SK-N-SH (cell line): ENCODE measurements around the gene MAMLD1. TPM values are rescaled to one million over a fixed set of nuclear protein-coding genes. Genes with fewer than 3 reads are reported as not detected.

Experiments used
- CTCF ChIA-PET: fragments of 300-600, 350-600 bp; formaldehyde crosslinking; extraction: SDS; loops from one replicate; lab custom pipeline; 2021; lab: Yijun Ruan, JAX
- POLR2A ChIA-PET: fragments of 350-600 bp; sonication (Branson Sonifier 250); formaldehyde crosslinking; extraction: SDS; loops from one replicate; lab custom pipeline; 2020; ENCODE audit warnings: antibody characterized with exemption, inconsistent platforms; lab: Yijun Ruan, JAX
- DNase-seq: peaks from one replicate; pipeline ENCODE4 v3.0.0; 2012
- H2AFZ ChIP-seq: fragments of 200-600 bp; sonication (generic); 2 replicates; pipeline ENCODE4 v1.8.1; 2016; ENCODE audit warnings: antibody characterized with exemption, mild to moderate bottlenecking, low read depth
- H3F3A ChIP-seq: fragments of 200-600 bp; sonication (generic); replicated peaks from 2 replicates; pipeline ENCODE3; 2016; ENCODE audit warnings: antibody characterized with exemption, mild to moderate bottlenecking; ENCODE audit not compliant: insufficient read depth
- H3K27ac ChIP-seq, 2 experiments: fragments of 200-500 bp in 1 of 2; fragments of 200-600 bp in 1 of 2; sonication (Bioruptor generic) in 1 of 2; sonication (generic), shearing (Covaris generic) in 1 of 2; 2 replicates each; pipeline versions ENCODE4 v1.5.1 to v1.6.1; 2014 to 2016; ENCODE audit warnings: low read depth in 2 of 2, inconsistent platforms in 1 of 2, low read length in 1 of 2, mild to moderate bottlenecking in 1 of 2, mixed read lengths in 1 of 2
- H3K27me3 ChIP-seq: fragments of 200-600 bp; sonication (generic), shearing (Covaris generic); 2 replicates; pipeline ENCODE4 v1.6.1; 2016; ENCODE audit warnings: mixed run types; ENCODE audit not compliant: insufficient read depth
- H3K36me3 ChIP-seq, 2 experiments: fragments of 200-500 bp in 1 of 2; fragments of 200-600 bp in 1 of 2; sonication (Bioruptor generic) in 1 of 2; sonication (generic) in 1 of 2; replicated peaks in 1 of 2; 2 replicates each; pipeline versions ENCODE3 to v1.5.1; 2014 to 2016; ENCODE audit warnings: low read length in 1 of 2, mild to moderate bottlenecking in 1 of 2; ENCODE audit not compliant: insufficient read depth in 2 of 2, control insufficient read depth in 1 of 2
- H3K4me1 ChIP-seq, 2 experiments: fragments of 200-500 bp in 1 of 2; fragments of 200-600 bp in 1 of 2; sonication (Bioruptor generic) in 1 of 2; sonication (generic), shearing (Covaris generic) in 1 of 2; 2 replicates each; pipeline versions ENCODE4 v1.5.1 to v1.6.1; 2014 to 2016; ENCODE audit warnings: low read depth in 1 of 2, low read length in 1 of 2, mixed run types in 1 of 2; ENCODE audit not compliant: insufficient read depth in 2 of 2, control insufficient read depth in 1 of 2
- H3K4me2 ChIP-seq: fragments of 200-600 bp; sonication (generic), shearing (Covaris generic); 2 replicates; pipeline ENCODE4 v1.6.1; 2017; ENCODE audit warnings: mixed run types
- H3K4me3 ChIP-seq, 2 experiments: fragments of 200-500 bp in 1 of 2; fragments of 200-600 bp in 1 of 2; sonication (Bioruptor generic) in 1 of 2; sonication (generic), shearing (Covaris generic) in 1 of 2; 2 replicates each; pipeline versions ENCODE4 v1.5.1 to v1.8.1; 2014 to 2016; ENCODE audit warnings: low read depth in 2 of 2, inconsistent platforms in 1 of 2, low read length in 1 of 2, mild to moderate bottlenecking in 1 of 2, mixed read lengths in 1 of 2, moderate library complexity in 1 of 2
- H3K79me2 ChIP-seq: fragments of 200-600 bp; sonication (generic); 2 replicates; pipeline ENCODE4 v1.8.1; 2017; ENCODE audit warnings: mild to moderate bottlenecking; ENCODE audit not compliant: insufficient read depth
- H3K9ac ChIP-seq: fragments of 200-600 bp; sonication (generic); 2 replicates; pipeline ENCODE4 v1.6.1; 2017; ENCODE audit warnings: mixed run types
- H3K9me2 ChIP-seq: fragments of 200-600 bp; sonication (generic); 2 replicates; pipeline ENCODE4 v1.6.1; 2017; ENCODE audit warnings: mixed run types
- H3K9me3 ChIP-seq: fragments of 200-600 bp; sonication (generic); 2 replicates; pipeline ENCODE4 v1.6.1; 2017; ENCODE audit warnings: mixed run types, mild to moderate bottlenecking, moderate library complexity
- H4K20me1 ChIP-seq: fragments of 200-600 bp; sonication (generic); 2 replicates; pipeline ENCODE4 v1.6.1; 2017; ENCODE audit warnings: mild to moderate bottlenecking, mixed run types; ENCODE audit not compliant: insufficient read depth
- ELF1 ChIP-seq: IDR thresholded peaks from 2 replicates; pipeline ENCODE4 v1.4.0; 2012
- EP300 ChIP-seq, 2 experiments: IDR thresholded peaks; 2 replicates each; pipeline versions ENCODE4 v1.4.0 to v1.6.1; 2012; ENCODE audit warnings: borderline replicate concordance in 1 of 2, low read depth in 1 of 2, low read length in 1 of 2
- FOSL2 ChIP-seq: IDR thresholded peaks from 2 replicates; pipeline ENCODE4 v1.4.0; 2012; ENCODE audit warnings: low read depth, mild to moderate bottlenecking, moderate library complexity, borderline replicate concordance
- FOXJ3 ChIP-seq: sonication (generic); formaldehyde crosslinking; IDR thresholded peaks from 2 replicates; pipeline ENCODE4 v1.5.1; 2020; ENCODE audit warnings: mild to moderate bottlenecking, missing genetic modification reagents
- JUND ChIP-seq: IDR thresholded peaks from 2 replicates; pipeline ENCODE4 v1.4.0; 2012
- MEF2A ChIP-seq: IDR thresholded peaks from 2 replicates; pipeline ENCODE4 v1.4.0; 2012; ENCODE audit warnings: low read depth, borderline replicate concordance
- POLR2AphosphoS5 ChIP-seq: IDR thresholded peaks from 2 replicates; pipeline ENCODE4 v1.6.1; 2012; ENCODE audit warnings: low read depth, low read length
- RXRA ChIP-seq: IDR thresholded peaks from 2 replicates; pipeline ENCODE4 v1.4.0; 2012; ENCODE audit warnings: low read depth, mild to moderate bottlenecking, borderline replicate concordance
- SIN3A ChIP-seq: IDR thresholded peaks from 2 replicates; pipeline ENCODE4 v1.6.1; 2012; ENCODE audit warnings: low read depth, mild to moderate bottlenecking, low read length, moderate library complexity, borderline replicate concordance
- SMC3 ChIP-seq: IDR thresholded peaks from 2 replicates; pipeline ENCODE4 v1.6.1; 2012; ENCODE audit warnings: low read depth, low read length, improper control_type of control experiment
- TAF1 ChIP-seq: IDR thresholded peaks from 2 replicates; pipeline ENCODE4 v1.6.1; 2012; ENCODE audit warnings: low read depth, mild to moderate bottlenecking, low read length, moderate library complexity, borderline replicate concordance
- YY1 ChIP-seq: IDR thresholded peaks from 2 replicates; pipeline ENCODE4 v1.4.0; 2012; ENCODE audit warnings: low read depth, mild to moderate bottlenecking
- WGBS: methylation state at CpG from one replicate; pipeline ENCODE4 v1.1.6; 2017; ENCODE audit warnings: low lambda C conversion rate; 5-methylcytosine and 5-hydroxymethylcytosine counted together
- polyA plus RNA-seq, 3 experiments: library from polyadenylated mRNA; depleted of rRNA; stranded (reverse); fragments of >200 nt; gene quantifications; 2 replicates each; pipeline ENCODE4 v1.2.3, GENCODE V29; 2012
- TF ChIP-seq, protein P1 (sequence below): IDR thresholded peaks from 2 replicates; pipeline ENCODE4 v1.6.1; 2012; ENCODE audit warnings: mild to moderate bottlenecking, low read depth, low read length, moderate library complexity
- TF ChIP-seq, protein P2 (sequence below): fragments of 150-350 bp; IDR thresholded peaks from 2 replicates; pipeline ENCODE4 v1.6.1; 2016; ENCODE audit warnings: mild to moderate bottlenecking, low read depth, low read length
- TF ChIP-seq, protein P3 (sequence below): IDR thresholded peaks from 2 replicates; pipeline ENCODE4 v1.4.0; 2012; ENCODE audit warnings: low read depth, borderline replicate concordance
- TF ChIP-seq, protein P4 (sequence below): IDR thresholded peaks from 2 replicates; pipeline ENCODE4 v1.4.0; 2012; ENCODE audit warnings: low read depth, borderline replicate concordance
- TF ChIP-seq, protein P5 (sequence below): fragments of 200-600 bp; sonication (generic); IDR thresholded peaks from 2 replicates; pipeline ENCODE4 v1.6.1; 2017; ENCODE audit warnings: antibody characterized with exemption, mild to moderate bottlenecking, moderate library complexity

The MAMLD1 gene
- polyA plus RNA-seq, 1 of the 3 experiments (the other 2 are of a cell fraction) = 4.4 TPM

DNA sequence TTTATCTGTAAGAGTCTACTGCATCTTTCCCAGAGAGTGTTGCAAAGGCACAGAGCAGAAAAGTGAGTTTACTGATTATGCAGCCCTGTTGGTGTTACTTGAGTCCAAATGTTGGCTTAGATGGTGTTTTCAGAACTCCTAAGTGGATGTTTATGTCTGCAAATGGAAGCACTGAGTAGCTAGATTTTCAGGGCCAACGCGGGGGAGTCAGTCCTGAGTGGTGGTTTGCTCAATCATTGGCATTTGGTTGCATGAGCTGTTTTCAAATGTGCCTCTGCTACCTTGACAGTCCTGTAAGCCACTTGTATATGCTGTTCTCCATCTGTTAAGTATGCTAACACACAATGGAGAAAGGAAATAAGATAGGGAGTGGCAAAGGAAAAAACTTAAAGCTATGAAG lies 45.4 kb downstream of the MAMLD1 start (continued):
- TF ChIP-seq MEF2A (no peak), SIN3A (no peak)

- H3K4me3 ChIP-seq = no peak overlapping the region
- H3K9me3 ChIP-seq = no peaks in the 10 kb centered on the region
- no peak overlapping the region for H2AFZ ChIP-seq
Measured at GRCh38 chrX:150409486-150409885, 46.4 kb downstream of the MAMLD1 start.

GRCh38 chrX:150409964-150410363 lies 46.8 kb downstream of the MAMLD1 start:
- Histone ChIP-seq H3K36me3 (no peaks in the 10 kb centered on the region), H3K79me2 (no peaks in the 10 kb centered on the region), H3K4me1 (peaks cover 0 to 2% of the 10 kb centered on the region in 2 experiments; a peak in 1 of 4 replicates), H3K9ac (no peak overlapping the region), H2AFZ (no peak overlapping the region), H3K4me2 (no peak overlapping the region), H4K20me1 (no peaks in the 10 kb centered on the region), H3K9me3 (no peaks in the 10 kb centered on the region), H3K9me2 (no peaks in the 10 kb centered on the region), H3K27me3 (no peaks in the 10 kb centered on the region), H3K4me3 (no peak overlapping the region), H3K27ac (no peak overlapping the region), H3F3A (no peaks in the 10 kb centered on the region)
- DNase-seq = no peak
- ChIA-PET POLR2A (no interaction called here), CTCF (no interaction called here)
- WGBS = 13% methylated on average over 2 of the region's 2 CpGs
- TF ChIP-seq POLR2AphosphoS5 (no peak), FOSL2 (no peak), TAF1 (no peak), YY1 (no peak)
- TF ChIP-seq, protein P1, sequence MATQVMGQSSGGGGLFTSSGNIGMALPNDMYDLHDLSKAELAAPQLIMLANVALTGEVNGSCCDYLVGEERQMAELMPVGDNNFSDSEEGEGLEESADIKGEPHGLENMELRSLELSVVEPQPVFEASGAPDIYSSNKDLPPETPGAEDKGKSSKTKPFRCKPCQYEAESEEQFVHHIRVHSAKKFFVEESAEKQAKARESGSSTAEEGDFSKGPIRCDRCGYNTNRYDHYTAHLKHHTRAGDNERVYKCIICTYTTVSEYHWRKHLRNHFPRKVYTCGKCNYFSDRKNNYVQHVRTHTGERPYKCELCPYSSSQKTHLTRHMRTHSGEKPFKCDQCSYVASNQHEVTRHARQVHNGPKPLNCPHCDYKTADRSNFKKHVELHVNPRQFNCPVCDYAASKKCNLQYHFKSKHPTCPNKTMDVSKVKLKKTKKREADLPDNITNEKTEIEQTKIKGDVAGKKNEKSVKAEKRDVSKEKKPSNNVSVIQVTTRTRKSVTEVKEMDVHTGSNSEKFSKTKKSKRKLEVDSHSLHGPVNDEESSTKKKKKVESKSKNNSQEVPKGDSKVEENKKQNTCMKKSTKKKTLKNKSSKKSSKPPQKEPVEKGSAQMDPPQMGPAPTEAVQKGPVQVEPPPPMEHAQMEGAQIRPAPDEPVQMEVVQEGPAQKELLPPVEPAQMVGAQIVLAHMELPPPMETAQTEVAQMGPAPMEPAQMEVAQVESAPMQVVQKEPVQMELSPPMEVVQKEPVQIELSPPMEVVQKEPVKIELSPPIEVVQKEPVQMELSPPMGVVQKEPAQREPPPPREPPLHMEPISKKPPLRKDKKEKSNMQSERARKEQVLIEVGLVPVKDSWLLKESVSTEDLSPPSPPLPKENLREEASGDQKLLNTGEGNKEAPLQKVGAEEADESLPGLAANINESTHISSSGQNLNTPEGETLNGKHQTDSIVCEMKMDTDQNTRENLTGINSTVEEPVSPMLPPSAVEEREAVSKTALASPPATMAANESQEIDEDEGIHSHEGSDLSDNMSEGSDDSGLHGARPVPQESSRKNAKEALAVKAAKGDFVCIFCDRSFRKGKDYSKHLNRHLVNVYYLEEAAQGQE = no peak
- TF ChIP-seq, protein P2, sequence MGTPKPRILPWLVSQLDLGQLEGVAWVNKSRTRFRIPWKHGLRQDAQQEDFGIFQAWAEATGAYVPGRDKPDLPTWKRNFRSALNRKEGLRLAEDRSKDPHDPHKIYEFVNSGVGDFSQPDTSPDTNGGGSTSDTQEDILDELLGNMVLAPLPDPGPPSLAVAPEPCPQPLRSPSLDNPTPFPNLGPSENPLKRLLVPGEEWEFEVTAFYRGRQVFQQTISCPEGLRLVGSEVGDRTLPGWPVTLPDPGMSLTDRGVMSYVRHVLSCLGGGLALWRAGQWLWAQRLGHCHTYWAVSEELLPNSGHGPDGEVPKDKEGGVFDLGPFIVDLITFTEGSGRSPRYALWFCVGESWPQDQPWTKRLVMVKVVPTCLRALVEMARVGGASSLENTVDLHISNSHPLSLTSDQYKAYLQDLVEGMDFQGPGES = no peak
- TF ChIP-seq, protein P3, sequence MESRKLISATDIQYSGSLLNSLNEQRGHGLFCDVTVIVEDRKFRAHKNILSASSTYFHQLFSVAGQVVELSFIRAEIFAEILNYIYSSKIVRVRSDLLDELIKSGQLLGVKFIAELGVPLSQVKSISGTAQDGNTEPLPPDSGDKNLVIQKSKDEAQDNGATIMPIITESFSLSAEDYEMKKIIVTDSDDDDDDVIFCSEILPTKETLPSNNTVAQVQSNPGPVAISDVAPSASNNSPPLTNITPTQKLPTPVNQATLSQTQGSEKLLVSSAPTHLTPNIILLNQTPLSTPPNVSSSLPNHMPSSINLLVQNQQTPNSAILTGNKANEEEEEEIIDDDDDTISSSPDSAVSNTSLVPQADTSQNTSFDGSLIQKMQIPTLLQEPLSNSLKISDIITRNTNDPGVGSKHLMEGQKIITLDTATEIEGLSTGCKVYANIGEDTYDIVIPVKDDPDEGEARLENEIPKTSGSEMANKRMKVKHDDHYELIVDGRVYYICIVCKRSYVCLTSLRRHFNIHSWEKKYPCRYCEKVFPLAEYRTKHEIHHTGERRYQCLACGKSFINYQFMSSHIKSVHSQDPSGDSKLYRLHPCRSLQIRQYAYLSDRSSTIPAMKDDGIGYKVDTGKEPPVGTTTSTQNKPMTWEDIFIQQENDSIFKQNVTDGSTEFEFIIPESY = no peak

More at GRCh38 chrX:150409486-150409885, 46.4 kb downstream of the MAMLD1 start:
- Histone ChIP-seq H3K4me1 (peaks cover 0 to 2% of the 10 kb centered on the region in 2 experiments; a peak in 1 of 4 replicates), H3K9me2 (no peaks in the 10 kb centered on the region), H3K27me3 (no peaks in the 10 kb centered on the region), H3K9ac (no peak overlapping the region), H3K4me2 (no peak overlapping the region), H4K20me1 (no peaks in the 10 kb centered on the region), H3K79me2 (no peaks in the 10 kb centered on the region), H3K27ac (no peak overlapping the region), H3F3A (no peaks in the 10 kb centered on the region), H3K36me3 (no peaks in the 10 kb centered on the region)
- POLR2A ChIA-PET = no interaction called here
- CTCF ChIA-PET = no interaction called here
- no peak for DNase-seq
- TF ChIP-seq ELF1 (no peak), EP300 (IDR thresholded peaks at IDR 0.05; ENCODE audit: borderline replicate concordance in 1 of 2, low read depth in 1 of 2, low read length in 1 of 2) (no peak), RXRA (no peak), JUND (no peak), SMC3 (no peak), SIN3A (no peak), FOSL2 (no peak), FOXJ3 (CRISPR knock-in tag) (no peak)
- TF ChIP-seq, protein P4, sequence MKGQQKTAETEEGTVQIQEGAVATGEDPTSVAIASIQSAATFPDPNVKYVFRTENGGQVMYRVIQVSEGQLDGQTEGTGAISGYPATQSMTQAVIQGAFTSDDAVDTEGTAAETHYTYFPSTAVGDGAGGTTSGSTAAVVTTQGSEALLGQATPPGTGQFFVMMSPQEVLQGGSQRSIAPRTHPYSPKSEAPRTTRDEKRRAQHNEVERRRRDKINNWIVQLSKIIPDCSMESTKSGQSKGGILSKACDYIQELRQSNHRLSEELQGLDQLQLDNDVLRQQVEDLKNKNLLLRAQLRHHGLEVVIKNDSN = no peak
- TF ChIP-seq, protein P5, sequence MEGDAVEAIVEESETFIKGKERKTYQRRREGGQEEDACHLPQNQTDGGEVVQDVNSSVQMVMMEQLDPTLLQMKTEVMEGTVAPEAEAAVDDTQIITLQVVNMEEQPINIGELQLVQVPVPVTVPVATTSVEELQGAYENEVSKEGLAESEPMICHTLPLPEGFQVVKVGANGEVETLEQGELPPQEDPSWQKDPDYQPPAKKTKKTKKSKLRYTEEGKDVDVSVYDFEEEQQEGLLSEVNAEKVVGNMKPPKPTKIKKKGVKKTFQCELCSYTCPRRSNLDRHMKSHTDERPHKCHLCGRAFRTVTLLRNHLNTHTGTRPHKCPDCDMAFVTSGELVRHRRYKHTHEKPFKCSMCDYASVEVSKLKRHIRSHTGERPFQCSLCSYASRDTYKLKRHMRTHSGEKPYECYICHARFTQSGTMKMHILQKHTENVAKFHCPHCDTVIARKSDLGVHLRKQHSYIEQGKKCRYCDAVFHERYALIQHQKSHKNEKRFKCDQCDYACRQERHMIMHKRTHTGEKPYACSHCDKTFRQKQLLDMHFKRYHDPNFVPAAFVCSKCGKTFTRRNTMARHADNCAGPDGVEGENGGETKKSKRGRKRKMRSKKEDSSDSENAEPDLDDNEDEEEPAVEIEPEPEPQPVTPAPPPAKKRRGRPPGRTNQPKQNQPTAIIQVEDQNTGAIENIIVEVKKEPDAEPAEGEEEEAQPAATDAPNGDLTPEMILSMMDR = no peak
- 59% methylated on average over 3 of the region's 3 CpGs for WGBS
